ENCODE measurements around the gene PLLP. TPM values are rescaled to one million over a fixed set of nuclear protein-coding genes. Genes with fewer than 3 reads are reported as not detected.

PLLP gene
- total RNA-seq, 1 donor from 2014 or later, result 1.6 TPM

- FAIRE-seq (no peak), DNase-seq (ENCODE audit: low spot score in 2 of 2) (no peak)
Observed at GRCh38 chr16:57231821-57232350, 52.6 kb downstream of the PLLP start.

- FAIRE-seq (no peak), DNase-seq (ENCODE audit: low spot score in 2 of 2) (no peak)
Observed at GRCh38 chr16:57229079-57229478, 55.4 kb downstream of the PLLP start.

GRCh38 chr16:57226701-57227621 is 57.5 kb downstream of the PLLP start:
- DNase-seq (ENCODE audit: low spot score in 2 of 2) (no peak), FAIRE-seq (no peak)

- DNase-seq (ENCODE audit: low spot score in 2 of 2) (no peak), FAIRE-seq (no peak)
Observed at GRCh38 chr16:57225978-57226377, 58.5 kb downstream of the PLLP start.

GRCh38 chr16:57224651-57225335 is 59.7 kb downstream of the PLLP start:
- no peak for FAIRE-seq

GRCh38 chr16:57223057-57223456 is 61.4 kb downstream of the PLLP start:
- DNase-seq (ENCODE audit: low spot score in 2 of 2) (no peak), FAIRE-seq (no peak)

More at GRCh38 chr16:57224651-57225335, 59.7 kb downstream of the PLLP start:
- no peak for DNase-seq (ENCODE audit: low spot score in 2 of 2)

GRCh38 chr16:57216968-57217367 is 67.5 kb downstream of the PLLP start:
- no peak for FAIRE-seq
- DNase-seq (ENCODE audit: low spot score in 2 of 2), result no peak

- DNase-seq (ENCODE audit: low spot score in 2 of 2), result no peak
- FAIRE-seq, result no peak
Observed at GRCh38 chr16:57213462-57213861, 71.0 kb downstream of the PLLP start.

GRCh38 chr16:57209780-57210179 is 74.7 kb downstream of the PLLP start:
- FAIRE-seq, result no peak

GRCh38 chr16:57208926-57209325 is 75.5 kb downstream of the PLLP start:
- no peak for FAIRE-seq
- no peak for DNase-seq (ENCODE audit: low spot score in 2 of 2)

More at GRCh38 chr16:57209780-57210179, 74.7 kb downstream of the PLLP start:
- DNase-seq (ENCODE audit: low spot score in 2 of 2), result no peak

Small RNA genes lying within 50 kb of the gene (small RNA-seq; reads per million reads assigned to genes)
- not detected for gene AC108081.1

Other genes with a start within 250 kb of the PLLP start
- gene CPNE2, start 192.1 kb downstream of the PLLP start, total RNA-seq, result 44.8 TPM
- 142 TPM for gene PSME3IP1, start 98.6 kb downstream of the PLLP start, total RNA-seq
- 69.7 TPM for gene RSPRY1, start 98.3 kb downstream of the PLLP start, total RNA-seq
- gene ARL2BP, start 39.4 kb downstream of the PLLP start, total RNA-seq, result 81.9 TPM
- gene CCL22, start 74.1 kb upstream of the PLLP start, total RNA-seq, result not detected
- 4.9 TPM for gene CX3CL1, start 87.8 kb upstream of the PLLP start, total RNA-seq
- not detected for gene CCL17, start 120.1 kb upstream of the PLLP start, total RNA-seq
- gene CIAPIN1, start 162.7 kb upstream of the PLLP start, total RNA-seq, result 90.9 TPM
- 26.1 TPM for gene COQ9, start 162.8 kb upstream of the PLLP start, total RNA-seq
- gene POLR2C, start 178.0 kb upstream of the PLLP start, total RNA-seq, result 70.9 TPM
- gene DOK4, start 201.8 kb upstream of the PLLP start, total RNA-seq, result 71.7 TPM